Central memory CD4-positive, alpha-beta T cell (primary cell): ENCODE measurements around the gene DENND4A.
"Not testable (repeated sequence)": the region's sequence is repeated elsewhere in the genome, so short reads cannot be mapped to it uniquely, and the experiment has no call there.

Source experiments
- DNase-seq: peaks from one replicate; pipeline ENCODE4 v3.0.0; 2022

Gene DENND4A

DNA sequence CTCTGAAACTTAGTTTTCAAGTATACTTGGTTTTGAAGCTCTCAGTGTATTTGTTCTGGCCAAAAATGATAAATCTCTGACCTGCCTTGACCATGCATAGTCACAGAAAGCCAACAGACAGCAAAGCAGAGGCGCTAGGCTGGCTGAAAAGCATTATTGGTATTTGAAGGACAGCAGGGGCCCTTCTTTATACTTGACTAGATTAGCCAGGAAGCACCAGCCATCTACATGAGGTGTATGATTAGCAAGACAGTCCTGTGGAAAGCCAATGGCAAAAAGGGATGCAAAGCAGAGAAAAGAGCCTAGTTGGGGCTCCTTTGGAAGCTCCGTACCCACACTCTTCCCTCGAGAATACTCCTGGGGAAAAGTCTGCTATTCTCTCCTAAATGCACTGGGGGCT is 162.5 kb downstream of the DENND4A start:
- no peak for DNase-seq

DNA sequence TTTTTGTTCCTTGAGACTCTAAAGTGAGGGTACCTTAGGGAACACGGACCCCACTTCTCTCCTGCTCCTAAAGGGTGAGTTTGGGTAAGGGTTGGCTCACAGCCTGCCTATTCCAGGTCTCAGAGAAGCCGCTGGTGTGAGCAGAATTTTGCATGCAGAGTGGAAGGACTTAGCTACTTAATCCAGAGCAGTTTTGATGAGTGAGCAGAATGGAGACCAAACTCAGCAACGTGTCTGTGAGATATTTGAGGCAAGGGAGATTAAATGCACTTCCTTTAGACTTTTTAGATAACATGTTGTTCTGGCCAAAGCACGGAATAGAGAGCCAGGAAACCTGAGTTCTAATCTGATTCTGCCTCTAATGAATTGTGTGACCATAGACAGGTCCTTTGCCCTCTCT is 165.2 kb downstream of the DENND4A start:
- no peak for DNase-seq

DNA sequence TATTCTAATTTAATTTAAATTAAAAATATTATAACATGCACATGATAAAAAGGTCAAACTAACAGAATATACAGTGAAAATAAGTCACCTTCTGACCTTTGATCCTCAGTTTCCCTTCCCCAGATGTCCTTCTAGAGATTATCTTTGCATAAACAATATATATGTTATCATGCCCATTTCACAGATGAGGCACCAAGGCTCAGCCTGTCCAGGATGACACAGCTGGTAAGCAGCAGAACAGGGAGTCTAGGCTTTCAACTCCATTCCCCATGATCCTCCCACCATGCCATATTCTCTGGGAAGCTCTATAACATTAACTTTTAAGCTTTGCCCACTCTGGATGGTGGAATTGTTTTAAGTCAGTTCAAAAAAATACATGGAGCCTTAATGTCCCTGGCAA is 169.0 kb downstream of the DENND4A start:
- no peak for DNase-seq

DNA sequence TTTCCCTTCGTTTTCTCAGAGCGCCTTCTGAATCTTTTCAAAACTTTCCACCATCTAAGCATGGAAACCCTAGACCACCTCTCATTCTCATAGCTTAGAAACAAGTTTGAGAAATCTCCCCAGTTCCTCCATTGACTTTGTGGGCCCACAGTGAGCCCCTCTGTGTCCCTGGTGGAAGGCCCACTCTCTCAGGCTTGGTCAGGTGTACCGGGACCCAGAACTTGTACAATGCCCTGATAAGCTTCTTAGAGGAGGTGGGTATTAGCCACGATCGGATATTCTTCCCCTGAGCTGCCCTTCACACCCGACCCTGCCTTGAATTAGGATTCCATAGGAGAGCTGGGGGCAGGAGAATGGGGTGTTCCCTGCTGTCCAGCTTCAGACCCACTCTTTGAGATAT is 170.5 kb downstream of the DENND4A start, which contains the start of gene SLC24A1:
TSS of gene SLC24A1 (plus strand) at position 301 of the 400 bp plus-strand sequence. CDS start 2,143 bp downstream, outside the sequence.
- DNase-seq, result no peak

DNA sequence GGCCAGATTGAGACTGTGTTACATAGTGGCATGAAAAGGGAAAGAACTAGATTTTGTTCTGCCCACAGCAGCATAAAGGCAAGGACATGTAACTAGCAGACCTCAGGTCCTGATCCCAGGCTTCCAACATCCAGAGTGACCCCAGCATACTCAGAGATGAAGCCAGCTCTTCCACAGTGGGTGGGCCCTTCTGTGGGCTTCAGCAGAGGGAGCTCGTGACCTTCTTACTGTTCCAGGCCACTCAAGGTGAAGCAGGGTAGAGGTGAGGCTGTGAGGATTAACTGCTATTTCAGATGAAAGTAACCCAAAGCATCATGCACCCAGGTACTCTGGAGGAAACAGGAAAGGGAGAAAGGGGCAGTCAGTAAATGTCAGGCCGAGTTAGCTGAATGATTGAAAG is 171.3 kb downstream of the DENND4A start:
- no peak for DNase-seq

DNA sequence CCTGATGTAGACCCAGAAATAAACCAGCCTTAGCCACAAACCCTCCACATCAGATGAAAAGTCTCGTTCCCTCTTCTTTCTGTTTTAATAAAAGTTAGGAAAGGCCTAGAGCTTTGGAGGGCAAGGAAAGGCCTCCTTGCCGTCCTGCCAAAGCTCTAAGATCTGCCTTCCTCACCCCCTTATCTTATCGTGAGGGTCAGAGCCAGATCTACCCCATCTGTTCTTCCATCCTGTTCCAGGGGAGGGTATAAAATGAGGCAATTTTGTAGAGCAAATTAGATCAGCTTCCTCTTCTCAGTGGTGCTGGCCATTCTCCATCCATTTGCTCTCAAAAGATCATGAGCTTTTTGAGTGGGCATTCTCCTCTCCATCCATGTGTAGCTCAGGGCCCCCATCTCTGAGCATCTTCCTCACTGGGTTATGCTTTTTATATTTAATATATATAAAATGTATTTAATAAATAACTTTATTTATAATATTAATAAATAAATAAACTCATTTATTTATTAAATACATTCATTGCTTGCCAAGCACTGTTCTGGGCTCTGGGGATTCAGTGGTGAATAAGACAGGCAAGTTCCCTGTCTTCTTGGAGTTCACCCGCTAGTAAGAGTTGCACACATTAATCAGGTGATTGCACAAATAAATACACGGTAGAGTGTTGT is 172.3 kb downstream of the DENND4A start:
- DNase-seq, result no peak

DNA sequence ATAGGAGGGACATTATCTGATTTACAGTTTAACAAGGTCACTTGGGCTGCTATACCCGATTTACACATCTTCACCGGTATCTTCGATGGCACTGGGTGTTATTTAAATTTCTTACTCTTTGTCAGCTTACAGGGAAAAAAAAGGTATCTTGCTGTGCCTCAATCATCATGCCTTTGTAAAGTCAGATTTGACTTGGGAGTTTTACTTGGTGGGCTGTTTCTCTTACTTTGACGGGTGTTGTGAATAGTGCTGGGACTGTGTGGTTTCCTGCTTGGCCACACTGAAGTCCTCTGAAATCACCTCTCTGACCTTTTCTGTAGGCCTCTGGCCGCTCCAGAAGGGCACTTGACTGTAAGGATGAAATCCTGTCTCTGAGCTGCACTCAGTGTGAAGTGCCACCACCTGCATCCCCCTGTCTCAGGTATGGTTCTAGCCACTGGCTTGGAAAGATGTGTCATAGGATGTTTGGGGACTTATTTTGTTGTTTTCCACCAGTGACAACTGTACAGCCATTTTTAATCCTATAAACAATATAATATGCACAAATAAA is 173.5 kb downstream of the DENND4A start:
- DNase-seq, result no peak

DNA sequence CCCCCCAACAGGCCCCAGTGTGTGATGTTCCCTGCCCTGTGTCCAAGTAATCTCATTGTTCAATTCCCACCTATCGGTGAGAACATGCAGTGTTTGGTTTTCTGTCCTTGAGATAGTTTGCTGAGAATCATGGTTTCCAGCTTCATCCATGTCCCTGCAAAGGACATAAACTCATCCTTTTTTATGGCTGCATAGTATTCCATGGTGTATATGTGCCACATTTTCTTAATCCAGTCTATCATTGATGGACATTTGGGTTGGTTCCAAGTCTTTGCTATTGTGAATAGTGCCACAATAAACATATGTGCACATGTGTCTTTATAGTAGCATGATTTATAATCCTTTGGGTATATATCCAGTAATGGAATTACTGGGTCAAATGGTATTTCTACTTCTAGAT is 176.2 kb downstream of the DENND4A start:
- not testable (repeated sequence) for DNase-seq

DNA sequence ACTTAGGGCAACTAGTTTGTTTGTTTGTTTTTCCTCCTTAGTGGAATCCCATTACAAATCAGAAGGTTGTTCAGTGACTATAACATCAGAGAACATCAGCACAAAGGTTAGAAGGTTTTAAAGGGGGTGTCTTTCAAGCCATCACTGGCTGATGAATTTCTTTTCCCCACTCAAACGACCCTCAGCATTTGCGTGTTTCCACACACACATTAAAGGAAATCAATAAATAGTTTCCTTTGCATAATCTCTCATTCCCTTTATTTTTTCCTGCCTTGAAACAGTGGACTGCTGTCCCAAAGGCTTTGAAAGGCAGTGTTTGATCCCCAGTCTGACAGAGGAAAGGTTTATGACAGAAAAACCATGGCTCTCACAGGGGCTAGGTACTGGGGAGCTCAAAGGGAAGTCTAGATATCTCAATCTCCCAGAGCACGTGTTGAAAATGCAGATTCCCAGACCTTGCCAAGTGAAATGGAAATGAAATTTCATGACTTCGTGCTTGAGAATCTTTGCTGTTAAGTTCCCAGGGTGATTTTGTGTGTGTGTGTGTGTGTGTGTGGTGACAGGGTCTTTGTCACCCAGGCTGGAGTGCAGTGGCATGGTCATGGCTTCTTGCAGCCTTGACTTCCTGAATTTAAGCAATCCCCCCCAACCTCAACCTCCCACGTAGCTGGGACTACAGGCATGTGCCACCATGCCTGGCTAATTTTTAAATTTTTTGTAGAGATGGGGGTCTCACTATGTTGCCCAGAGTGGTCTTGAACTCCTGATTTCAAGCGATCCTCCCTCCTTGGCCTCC is 178.9 kb downstream of the DENND4A start:
- DNase-seq, result no peak

DNA sequence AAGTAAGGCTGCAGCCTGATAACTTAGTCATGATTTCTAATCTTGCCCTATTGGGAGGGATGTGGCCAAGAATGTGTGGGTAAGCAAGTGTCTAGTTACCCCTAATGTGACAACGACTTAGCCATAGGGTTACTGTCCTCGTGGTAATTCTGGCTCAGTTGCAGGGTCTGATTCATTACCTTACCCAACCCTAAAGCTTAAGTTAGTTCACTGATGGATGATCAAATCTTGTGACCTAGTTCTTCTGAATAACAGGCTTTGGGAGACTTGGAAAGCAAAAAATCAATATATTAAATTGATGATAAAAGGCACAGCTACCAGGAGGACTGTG is 179.5 kb downstream of the DENND4A start:
- DNase-seq, result no peak

DNA sequence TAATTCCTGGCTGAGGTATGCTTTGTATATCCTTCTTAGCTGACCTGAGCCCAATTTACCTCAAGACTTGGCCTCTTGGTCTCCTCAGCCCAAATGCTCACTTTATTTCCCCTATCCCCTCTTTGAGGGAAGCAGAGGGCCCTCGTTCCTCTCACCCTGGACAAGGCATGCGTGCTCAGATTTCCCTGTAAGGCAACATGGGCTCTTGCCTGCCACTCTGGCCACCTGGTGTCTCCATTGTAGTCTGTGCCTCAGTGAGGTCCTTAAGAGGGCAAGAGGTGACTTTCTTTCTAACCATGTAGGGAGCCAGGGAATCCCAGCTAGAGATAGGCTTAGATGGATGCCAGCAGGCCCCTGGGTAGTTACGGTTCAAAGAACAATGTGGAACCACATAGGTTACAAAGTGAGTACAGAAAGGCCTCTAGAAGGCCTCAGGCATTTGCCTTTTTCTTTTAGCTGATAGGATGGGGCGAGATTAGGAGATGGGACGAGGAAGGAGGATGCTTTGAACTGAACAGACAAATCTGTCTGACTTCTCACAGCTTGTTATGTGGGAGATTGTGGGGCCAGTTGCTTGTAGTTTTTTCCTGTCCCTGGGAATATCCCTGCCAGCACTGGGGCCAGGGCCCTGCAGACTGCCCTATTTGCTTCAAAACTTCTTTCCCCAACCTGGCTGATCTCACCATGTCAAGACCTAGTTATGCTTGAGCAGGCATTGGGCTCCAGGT is 180.0 kb downstream of the DENND4A start:
- DNase-seq, result no peak

DNA sequence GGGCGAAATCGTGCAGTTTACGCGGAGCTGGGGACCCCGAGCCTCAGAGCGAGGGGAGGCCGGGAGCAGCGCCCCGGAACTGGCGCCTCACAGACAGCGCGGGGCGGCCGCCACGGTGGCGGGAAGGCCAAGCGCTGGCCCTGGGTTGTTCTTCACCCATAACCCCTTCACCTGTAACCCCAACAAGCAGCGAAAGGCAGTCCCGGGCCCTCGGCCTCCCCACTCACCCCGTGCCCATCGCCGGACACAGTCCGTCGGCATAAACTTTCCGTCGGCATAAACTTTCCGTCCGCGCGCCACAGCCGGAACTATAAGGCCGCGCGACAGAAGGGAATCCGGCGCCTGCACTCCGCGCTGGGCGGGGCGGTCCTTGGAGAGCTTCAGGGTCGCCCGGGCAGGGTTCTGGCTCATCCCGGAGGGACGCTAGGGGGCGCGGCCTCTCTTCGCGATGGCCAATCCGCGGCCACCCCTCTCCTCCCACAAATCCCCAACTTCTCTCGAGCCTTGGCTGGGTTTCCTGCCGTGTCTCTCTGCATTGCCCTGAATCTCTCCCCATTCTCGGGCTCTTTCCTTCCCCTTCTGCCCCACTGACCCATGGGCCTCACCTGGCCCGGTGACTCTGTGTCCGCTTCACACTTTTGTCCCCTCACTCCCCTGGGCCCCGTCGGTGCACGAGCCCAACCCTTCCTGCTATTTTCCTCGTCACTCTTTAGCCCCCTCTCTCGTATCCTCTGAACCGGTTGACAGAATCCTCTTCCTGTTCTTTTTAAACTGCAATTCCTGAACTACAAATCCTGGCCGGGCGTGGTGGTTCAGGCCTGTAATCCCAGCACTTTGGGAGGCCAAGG is 181.0 kb downstream of the DENND4A start, which contains the start of gene INTS14:
TSS of gene INTS14 (minus strand) at position 261 of the 848 bp plus-strand sequence. CDS start 3,751 bp downstream, outside the sequence.
- peak; percentile 81 for DNase-seq
